HG03521 (cell line): Measurements from ENCODE around the gene CCDC188.

Experiments used
- ATAC-seq: cut with Tn5 transposase; IDR thresholded peaks from one replicate; pipeline ENCODE4 v1.9.1; 2021; ENCODE audit warnings: mild to moderate bottlenecking, moderate library complexity; ENCODE audit not compliant: unreplicated experiment

Gene CCDC188

DNA sequence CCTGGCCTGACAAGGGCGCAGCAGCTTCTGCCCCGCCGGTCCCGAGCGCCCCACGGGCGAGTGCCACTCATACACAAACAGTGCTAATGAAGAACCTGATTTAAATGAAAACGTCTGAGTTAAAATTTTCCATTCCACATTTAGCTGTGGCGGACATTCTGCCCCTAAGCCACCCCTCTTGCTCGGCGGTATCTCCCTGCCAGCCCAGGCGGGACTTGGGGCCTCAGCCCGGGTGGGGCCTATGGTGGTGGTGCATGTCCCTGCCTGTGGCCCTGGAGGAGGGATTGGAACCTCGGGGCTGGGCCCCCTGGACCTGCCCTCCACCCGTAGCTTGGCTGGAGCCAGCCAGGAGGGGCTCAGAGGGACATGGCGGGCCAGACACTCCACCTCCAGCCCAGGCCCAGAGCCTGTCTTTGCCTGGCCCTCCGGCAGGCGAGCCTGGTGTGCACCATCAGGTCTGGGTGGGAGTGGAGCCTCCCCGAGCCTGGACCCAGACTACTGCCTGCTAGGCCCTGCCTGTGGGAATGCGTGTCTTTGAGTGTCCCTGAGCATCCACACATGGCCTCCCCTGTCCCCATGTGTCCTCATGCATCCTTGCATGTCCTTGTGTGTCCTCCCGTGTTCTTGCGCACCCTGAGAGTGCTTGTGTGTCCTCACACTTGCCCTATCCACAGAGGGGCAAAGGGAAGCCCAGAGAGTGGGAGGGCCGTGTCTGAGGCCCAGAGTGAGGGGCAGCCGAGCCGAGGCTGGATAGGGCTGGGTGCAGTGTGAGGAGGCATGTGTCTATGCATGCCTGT is 14.9 kb downstream of the CCDC188 start:
- no peak for ATAC-seq

DNA sequence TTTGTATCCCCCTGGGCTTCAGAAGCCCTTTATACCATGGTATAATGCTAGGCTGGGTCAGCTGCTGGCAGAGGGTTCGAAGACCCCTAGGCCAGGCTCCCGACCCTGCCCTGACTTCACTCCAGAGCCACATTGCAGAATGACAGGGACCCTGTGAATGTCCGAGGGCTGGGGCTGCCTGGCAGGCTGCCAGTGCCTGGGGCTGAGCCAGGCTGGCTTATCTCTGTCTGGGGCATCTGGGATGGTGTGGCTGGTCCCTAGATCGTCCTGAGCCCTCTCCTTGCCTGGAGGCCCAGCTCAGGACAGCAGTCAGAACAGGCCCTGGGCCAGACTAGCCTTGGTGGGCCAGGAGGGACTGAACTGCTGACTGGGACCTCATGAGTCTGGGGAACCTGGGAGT is 15.6 kb downstream of the CCDC188 start:
- ATAC-seq: no peak

DNA sequence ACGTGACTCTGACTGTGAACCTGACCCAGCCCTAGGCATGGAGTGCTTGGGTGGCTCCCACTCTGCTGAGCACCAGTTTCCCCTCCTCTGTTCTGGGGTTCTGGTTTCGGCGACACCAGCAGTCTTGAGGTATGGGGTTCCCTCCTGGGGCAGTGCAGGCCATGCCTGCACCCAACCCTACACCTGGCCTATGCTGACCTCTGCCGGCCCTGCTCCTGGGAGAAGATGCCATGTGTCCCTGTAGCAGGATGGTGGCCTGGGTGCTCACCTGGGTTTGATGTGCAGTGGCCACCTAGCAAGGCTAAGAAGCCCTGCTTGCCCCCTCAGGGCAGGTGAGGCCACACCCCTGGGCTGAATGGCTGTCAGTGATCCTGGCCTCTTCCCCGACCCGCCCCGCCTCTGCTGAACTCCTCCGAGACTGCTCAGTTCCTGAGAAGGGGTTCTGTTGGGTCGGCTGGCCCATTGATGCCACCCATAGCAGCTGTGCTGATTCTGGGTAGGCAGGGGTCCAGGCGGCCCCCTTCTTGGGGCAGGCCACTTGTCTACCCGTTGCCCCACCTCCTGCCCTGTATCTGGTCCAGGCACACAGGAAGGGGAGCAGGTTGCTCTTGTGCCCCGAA is 16.8 kb downstream of the CCDC188 start:
- ATAC-seq: no peak

DNA sequence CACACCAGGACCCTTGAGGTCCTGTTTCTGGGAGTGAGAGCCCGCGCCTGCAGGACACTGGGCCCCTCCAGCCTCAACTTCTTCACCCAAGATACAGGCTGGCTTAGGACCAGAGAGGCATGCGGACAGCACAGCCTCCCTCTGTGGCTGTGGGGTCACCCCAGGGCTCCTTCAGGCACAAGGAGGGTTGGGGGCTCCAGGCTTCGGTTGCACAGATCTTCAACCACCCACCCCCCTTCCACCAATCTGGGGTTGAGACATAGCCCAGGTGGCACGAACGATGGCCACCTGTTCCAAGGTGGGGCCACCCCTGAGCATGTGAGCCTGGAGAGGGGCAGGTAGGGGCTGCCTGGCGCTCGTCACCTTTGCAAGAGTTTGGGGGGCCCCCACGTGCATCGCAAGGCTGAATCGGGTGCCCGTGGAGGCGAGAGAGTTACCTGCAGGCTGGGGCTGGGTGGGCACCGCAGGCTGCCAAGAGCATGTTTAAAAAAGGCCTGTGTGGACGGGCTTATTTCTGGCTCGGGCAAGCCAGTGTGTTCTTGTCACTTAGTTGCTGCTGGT is 18.1 kb downstream of the CCDC188 start:
- ATAC-seq: no peak

DNA sequence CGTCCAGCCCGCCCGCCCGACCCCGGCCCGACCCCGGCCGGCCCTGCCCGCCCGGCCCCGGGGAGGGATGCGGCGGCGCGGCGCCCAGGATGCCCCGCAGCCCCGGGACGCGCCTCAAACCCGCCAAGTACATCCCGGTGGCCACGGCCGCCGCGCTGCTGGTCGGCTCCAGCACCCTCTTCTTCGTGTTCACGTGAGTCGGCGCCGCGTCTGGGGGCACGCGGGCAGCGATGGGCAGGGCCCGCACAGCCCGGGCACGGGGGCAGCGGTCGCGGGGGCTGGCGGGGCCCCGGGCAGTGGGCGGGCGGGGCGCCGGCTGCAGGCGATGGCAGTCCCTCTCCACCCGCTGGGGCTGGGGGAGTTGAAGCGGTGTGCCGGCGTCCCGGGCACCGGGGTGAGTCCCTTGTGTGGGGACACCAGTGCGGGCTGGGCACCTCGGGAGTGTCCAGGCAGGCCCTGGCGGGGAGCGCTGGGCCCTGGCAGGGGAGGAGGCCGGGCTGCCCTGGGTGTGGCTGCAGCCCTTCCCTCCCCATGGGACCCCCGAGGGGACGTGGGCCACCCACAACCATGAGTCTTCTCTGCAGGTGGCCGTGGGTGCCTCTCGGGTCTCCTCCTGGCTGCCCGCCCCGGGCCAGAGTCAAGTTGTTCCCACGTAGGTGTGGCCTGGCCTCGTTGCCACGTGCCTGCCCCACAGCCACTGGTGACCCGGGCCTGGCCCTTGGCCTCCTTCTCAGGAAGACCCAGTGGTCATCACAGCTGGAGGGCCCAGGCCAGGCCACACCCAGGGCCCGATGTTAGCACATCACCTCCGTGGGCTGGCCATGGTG is 18.8 kb downstream of the CCDC188 start:
- no peak for ATAC-seq

DNA sequence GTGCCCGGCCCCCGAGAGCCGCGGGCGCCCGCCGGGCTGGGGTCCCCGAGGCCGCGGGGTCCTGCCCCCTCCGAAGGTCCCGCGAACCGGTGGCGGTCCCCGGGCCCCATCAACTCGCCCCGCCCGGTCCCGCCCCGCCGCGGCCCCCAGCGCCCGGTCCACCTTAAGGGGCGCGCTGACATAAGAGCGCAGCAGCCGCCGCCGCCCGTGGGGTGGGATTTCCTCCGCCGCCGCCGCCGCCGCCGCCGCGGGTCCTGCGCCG is 19.3 kb downstream of the CCDC188 start, which contains the start of gene ZDHHC8:
TSS of gene ZDHHC8 (plus strand) at position 208 of the 262 bp plus-strand sequence. CDS start 144 bp downstream, outside the sequence.
- peak; percentile 37 for ATAC-seq

DNA sequence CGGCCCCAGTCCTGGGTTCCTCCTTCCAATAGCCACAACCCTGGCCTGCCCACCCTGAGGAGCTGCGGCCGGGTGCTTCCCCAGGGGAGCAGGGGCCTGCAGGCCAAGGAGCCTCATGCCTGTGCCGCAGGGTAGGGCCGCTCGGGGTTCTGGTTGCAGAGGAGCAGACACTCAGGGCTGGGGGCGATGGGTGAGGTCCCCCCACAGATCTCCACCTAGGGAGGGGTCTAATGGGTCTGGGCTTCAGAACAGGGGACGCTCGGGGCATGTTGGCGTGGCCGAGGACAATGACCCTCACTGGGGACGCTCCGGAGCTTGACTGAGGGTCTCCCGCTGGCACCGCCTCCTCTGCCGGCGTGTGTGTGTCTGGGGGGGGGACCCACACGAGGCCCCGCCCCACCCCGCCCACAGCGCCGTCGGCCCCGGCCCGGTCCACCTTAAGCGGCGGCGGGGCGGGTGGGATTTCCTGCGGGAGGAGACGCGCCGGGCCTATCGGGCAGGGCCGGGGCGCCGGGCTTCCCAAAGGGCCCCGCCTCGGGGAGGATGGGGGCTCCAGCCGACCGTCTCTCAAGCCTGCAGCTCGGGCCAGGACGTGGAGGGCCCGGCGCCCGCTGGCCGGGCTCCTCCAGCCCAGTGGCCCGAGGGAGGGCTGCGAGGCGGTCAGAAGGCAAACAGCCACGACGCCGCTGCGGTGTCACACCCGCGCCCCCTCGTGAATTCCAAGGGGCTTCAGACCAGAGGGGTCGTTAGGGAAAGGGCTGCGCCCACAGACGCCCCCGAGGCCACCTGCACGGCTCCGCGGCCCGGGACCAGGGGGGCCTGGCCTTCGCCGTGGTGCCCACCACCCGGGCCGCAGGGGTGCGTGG is 19.9 kb downstream of the CCDC188 start:
- ATAC-seq: peak; percentile 39

DNA sequence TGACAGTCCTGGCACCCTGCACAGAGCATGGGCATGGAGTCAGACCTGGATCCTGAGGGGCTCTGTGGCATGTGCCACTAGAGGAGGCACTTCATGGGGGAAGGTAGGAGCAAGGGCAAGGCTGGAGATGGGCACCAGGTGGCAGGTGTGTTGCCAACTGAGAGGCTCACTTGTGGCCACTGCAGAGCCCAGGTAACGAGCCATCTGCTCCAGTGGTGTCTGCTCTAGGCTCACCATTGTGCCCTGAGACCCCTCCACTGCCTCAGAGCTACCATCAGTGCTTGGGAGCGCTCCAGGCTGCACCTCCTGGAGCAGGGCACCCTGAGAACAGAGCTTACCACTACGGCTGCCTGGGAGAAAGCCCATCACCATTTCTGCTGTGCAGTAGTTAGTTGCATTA is 20.5 kb downstream of the CCDC188 start:
- ATAC-seq: no peak

DNA sequence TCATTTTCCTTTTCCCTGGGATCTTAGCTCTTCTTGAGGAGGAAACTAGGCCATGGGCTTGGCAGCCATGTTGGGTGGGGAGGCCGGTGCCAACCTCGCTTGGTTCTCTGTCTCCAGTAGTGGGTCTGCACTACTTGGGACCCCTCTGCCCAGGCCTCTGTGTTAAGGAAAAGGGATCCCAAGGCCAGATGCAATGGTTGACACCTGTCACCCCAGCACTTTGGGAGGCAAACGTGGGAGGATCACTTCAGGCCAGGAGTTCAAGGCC is 21.2 kb downstream of the CCDC188 start:
- no peak for ATAC-seq

DNA sequence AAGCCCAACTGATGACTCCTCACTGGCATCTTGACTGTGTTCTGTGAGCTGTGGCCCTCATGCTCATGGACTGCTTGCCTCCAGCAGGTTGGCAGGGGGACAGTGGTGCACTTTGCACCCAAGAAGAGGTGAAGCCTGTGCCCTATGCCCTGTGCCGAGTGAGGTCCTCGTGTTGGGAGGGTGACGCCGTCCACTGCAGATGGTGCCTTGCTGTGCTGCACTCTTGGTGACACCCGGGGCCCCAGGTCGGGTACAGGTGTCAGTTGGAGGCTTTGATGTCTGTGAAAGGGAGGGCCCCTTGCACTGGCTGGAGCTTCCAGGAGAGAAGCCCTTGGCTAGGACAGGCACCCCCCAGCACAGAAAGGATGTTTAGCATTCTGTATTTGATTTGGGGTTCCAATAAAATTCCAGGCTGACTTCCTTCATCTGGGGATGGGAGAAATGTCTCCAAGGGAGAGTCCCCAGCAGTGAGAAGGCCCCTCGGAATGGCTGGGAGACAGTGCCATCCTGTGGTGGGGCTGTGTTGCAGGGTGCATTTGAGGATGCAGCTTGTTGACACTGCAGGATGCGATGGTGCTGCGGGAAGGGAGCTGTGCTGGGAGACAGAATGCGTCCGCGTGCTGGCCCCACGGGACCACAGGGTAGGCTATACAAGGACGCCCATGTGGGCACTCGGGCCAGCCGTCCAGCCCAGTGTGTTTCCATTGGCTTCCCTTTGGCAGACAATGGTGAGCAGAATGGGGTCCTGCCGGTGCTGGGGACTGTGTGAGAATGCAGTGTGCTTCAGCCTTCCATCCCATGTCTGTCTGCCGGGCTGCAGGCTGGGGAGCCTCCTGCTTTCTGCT is 21.7 kb downstream of the CCDC188 start:
- ATAC-seq: no peak

DNA sequence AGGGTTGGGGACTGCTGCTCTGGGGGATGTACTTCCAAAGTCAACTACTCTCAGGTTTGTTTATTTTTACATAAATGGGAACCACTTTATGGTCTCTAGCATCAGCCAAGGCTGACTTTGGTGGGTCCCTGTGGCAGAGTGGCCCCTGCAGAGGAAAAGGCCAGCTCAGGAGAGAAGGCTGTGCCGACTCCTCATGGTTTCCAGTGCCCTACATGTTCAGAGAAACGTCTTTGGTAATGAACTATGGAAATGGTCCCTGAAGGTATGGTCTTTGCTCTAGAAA is 22.3 kb downstream of the CCDC188 start:
- no peak for ATAC-seq

DNA sequence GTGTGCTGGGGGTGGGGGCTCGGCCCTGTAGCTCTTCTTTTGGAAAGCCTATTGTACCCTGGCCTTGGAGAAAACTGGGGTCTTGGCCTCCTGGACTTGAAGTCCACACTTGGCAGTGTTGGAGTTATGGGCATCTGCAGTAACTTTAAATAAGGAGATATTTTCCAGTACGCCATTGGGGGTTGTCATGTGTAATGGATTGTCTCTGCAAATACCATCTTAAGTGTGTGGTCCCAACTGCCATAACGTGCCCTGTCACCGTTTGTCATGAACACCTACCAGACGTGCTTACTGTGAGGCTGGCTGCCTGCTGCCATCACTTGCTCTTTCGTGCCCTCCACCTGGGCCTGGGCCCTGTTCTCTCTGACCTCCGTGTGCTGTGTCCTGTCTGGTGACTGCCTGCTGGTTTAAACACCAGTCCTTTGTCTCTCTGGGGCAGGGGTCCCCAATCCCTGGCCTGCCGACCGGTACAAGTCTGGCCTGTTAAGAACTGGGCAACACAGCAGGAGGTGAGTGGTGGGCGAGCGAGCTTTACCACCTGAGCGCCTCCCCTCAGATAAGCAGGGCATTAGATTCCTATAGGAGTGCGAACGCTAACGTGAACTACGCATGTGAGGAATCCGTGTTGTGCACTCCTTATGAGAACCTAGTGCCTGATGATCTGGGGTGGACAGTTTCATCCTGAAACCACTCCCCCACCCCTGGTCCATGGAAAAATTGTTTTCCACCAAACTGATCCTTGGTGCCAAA is 22.8 kb downstream of the CCDC188 start:
- ATAC-seq: no peak

DNA sequence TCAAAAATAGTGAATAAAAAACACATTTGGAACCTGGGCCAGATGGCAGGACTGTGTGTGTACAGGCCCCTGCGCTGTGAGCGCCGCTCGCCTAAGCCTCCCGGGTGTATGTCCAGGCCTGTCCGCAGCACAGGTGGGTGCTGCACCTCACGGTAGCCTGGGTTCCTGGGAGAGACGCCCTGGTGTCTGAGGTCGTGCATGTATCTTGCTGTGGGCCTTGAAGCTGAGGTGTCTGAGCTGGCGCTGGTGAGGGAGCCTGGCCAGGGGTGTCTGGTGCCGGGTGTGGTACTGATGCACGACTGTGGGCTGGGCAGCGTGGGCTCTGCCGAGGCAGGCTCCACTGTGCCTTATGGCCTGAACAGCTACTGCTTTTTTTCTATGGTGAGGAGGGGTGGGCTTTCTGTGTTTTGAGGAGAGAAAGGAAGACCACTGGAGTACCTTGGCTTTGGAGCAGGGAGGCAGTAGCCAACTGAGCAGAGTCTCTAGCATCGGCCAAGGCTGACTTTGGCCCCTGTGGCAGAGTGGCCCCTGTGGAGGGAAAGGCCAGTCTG is 23.5 kb downstream of the CCDC188 start:
- no peak for ATAC-seq

DNA sequence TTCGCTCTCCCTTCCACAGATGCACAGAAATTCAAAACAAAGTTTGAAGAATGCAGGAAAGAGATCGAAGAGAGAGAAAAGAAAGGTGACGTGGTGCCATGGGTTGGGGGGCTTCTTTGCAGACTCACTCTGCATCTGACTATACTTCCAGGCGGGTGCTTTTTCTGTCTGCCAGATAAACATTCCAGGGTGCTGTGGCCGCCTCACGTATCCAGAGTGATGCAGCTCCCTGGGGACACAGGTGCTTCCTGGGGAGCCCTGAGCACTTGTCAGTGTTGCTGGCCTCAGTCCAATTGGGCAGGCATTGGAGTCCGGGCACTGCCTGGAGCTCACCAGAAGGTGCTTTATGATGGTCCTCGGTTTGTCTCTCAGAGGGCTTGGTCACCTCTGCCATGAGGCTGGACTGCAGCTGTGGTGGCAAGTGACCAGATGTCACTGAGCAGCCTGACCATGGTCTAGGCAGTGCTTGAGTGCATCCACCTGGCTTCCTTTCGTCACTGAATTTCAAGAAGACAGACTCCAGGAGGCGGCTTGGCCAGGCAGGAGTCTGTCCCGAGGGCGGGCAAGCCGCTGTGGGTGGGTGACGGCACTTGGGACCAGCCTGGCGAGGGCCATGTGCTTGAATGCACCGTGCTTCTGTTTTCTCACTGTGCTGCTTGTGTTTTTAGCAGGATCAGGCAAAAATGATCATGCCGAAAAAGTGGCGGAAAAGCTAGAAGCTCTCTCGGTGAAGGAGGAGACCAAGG is 24.4 kb downstream of the CCDC188 start:
- ATAC-seq: no peak

DNA sequence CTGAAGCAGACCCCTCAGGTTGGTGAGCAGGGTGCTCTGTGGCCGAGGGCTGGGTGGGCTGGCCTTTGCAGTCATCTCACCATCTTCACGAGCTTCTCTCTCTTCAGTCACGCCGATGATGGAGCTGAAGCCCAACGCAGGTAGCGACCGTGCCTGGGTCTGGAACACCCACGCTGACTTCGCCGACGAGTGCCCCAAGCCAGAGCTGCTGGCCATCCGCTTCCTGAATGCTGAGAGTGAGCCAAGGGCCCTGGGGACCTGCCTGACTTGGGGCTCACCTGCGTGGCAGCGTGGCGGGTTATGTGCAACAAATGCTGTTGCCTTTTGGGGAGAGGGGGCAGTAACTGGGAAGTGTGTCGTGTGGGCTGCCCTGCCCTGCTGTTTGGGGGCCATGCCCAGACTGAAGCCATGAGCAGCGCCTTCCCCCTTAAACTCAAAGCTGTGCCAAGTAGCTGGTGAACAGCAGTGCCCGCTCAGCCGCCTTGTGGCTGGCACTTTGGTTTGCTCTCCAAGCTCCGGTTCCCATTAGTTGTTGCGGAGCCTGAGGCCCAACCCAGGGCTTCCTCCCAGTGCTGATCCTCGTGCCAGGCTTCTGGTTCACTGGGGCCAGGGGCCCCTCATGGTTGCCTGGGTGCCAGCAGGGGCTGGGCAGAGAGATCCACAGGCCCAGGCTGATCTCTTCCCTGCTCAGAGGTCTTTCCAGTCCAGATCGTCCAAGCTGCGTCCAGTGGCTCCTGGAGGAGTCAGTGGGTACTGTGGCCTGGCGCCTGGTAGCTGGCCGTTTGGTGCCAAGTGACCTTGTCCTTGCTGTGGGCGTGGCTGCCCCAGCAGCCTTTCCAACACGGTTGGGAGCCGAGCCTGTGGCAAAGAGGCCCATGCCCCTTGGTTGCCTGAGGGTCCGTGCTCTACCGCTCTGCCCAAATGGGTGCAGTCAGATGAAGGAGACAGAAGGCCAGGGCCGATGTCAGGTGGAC is 25.4 kb downstream of the CCDC188 start:
- no peak for ATAC-seq

DNA sequence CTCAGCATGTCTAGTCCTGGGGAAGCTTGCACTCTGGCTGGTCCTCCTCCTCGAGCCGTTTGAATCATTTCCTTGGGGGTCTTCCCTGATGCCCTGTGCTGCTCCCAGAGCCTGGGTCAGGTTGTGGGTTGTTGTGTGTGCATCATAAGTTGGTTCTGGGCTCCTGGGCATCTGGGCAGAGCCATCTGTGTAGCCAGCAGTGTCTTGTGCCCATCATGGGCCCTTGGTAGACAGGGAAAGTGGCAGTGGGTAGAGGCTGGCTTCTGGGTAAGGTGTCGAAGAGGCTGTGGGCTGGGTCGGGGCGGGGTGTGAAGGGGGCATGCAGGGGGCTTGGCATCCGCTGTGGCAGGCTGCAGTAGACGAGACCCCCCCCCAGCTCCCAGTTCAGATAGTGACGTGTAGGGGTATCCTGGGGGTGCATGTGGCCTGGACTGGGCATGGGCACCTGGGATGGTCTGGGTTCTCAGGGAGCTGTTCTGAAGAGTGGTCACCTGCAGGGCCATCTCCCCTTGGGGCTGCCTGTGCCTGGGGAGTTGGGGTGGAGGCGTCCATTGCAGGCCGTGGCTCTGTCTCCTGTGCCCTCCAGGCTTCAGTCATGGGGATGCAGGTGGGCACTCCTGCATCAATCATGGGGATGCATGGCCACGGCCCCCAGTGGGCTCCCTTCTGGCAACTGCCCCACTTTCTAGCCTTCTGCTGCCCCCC is 26.6 kb downstream of the CCDC188 start:
- no peak for ATAC-seq
